Stimulated activated CD4-positive, alpha-beta T cell treated with anti-CD3 and anti-CD28 coated beads, Interleukin-4, amount 100 ng/mL, for 24 hours (primary cell): ENCODE data around the gene DUS2.
"Not testable (repeated sequence)": the region's sequence is repeated elsewhere in the genome, so short reads cannot be mapped to it uniquely, and the experiment has no call there.

Experiments
- DNase-seq: peaks from one replicate; pipeline ENCODE4 v3.0.0-alpha.2; 2020

Gene DUS2

GRCh38 chr16:68093816-68094613 is 70.9 kb downstream of the DUS2 start:
- DNase-seq, result no peak

- DNase-seq, result no peak
Observed at GRCh38 chr16:68094614-68094934, 71.5 kb downstream of the DUS2 start.

GRCh38 chr16:68096491-68096890 is 73.4 kb downstream of the DUS2 start:
- DNase-seq, result no peak

- DNase-seq, result no peak
Observed at GRCh38 chr16:68097088-68097487, 74.0 kb downstream of the DUS2 start.

- DNase-seq, result no peak
Observed at GRCh38 chr16:68097895-68098294, 74.8 kb downstream of the DUS2 start.

- DNase-seq, result no peak
Observed at GRCh38 chr16:68100488-68100887, 77.4 kb downstream of the DUS2 start.

GRCh38 chr16:68105611-68106010 is 82.5 kb downstream of the DUS2 start:
- no peak for DNase-seq

- DNase-seq, result not testable (repeated sequence)
Observed at GRCh38 chr16:68107230-68107928, 84.3 kb downstream of the DUS2 start.

GRCh38 chr16:68109156-68109555 is 86.1 kb downstream of the DUS2 start:
- DNase-seq, result not testable (repeated sequence)

GRCh38 chr16:68110611-68111010 is 87.5 kb downstream of the DUS2 start:
- not testable (repeated sequence) for DNase-seq

GRCh38 chr16:68111379-68111778 is 88.3 kb downstream of the DUS2 start:
- DNase-seq, result no peak

- DNase-seq, result no peak
Observed at GRCh38 chr16:68113059-68113761, 90.1 kb downstream of the DUS2 start.

- DNase-seq, result no peak
Observed at GRCh38 chr16:68113765-68114240, 90.7 kb downstream of the DUS2 start.

GRCh38 chr16:68114939-68115338 is 91.9 kb downstream of the DUS2 start:
- DNase-seq, result not testable (repeated sequence)

GRCh38 chr16:68115851-68116250 is 92.8 kb downstream of the DUS2 start:
- DNase-seq, result no peak

GRCh38 chr16:68116256-68116867 is 93.3 kb downstream of the DUS2 start:
- DNase-seq, result no peak

GRCh38 chr16:68117884-68118283 is 94.8 kb downstream of the DUS2 start:
- DNase-seq, result no peak

- DNase-seq, result not testable (repeated sequence)
Observed at GRCh38 chr16:68118954-68119353, 95.9 kb downstream of the DUS2 start.

GRCh38 chr16:68120496-68120895 is 97.4 kb downstream of the DUS2 start:
- not testable (repeated sequence) for DNase-seq

GRCh38 chr16:68126395-68126794 is 103.3 kb downstream of the DUS2 start:
- DNase-seq, result no peak

GRCh38 chr16:68128577-68129305 is 105.7 kb downstream of the DUS2 start:
- no peak for DNase-seq
